Vagina (tissue), 2 donors: Measurements from ENCODE around the gene IQSEC3.
"Not testable (repeated sequence)": the region's sequence is repeated elsewhere in the genome, so short reads cannot be mapped to it uniquely, and the experiment has no call there.

Experiments
- POLR2AphosphoS5 ChIP-seq, 2 donors: sonication (generic); formaldehyde crosslinking; IDR thresholded peaks; one replicate each; pipeline ENCODE4 v1.9.0; 2017; ENCODE audit warnings: antibody characterized with exemption in 2 of 2, mild to moderate bottlenecking in 2 of 2, low read depth in 1 of 2; ENCODE audit not compliant: insufficient read depth in 1 of 2
- TF ChIP-seq, protein P1 (sequence below), 3 experiments: fragments of 450-650 bp in 2 of 3; fragments of 200-600 bp in 1 of 3; sonication (generic) in 1 of 3; IDR thresholded peaks; one replicate each; pipeline ENCODE4 v1.5.1; 2017 to 2019; ENCODE audit warnings: antibody characterized with exemption in 3 of 3, mild to moderate bottlenecking in 2 of 3, moderate library complexity in 2 of 3

DNA sequence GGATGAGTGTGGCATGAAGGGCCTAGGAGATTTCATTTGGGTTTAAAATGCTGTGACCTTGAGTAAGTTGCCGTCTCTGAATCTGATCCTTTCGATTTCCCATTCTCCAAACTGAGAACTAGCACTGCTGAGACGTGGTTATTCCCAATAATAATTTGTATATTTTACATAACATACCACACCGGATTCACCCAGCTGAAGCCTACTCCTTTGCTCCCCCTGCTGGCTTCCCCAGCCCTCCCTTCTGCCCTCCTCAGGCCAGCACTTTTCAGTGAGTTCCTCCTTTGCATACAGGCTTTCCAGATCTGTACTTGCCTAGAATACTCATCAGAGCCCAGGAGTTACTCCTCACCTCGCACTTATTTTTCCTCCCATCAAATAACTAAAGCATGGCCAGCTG, 38.7 kb upstream of the IQSEC3 start:
- TF ChIP-seq, protein P1, sequence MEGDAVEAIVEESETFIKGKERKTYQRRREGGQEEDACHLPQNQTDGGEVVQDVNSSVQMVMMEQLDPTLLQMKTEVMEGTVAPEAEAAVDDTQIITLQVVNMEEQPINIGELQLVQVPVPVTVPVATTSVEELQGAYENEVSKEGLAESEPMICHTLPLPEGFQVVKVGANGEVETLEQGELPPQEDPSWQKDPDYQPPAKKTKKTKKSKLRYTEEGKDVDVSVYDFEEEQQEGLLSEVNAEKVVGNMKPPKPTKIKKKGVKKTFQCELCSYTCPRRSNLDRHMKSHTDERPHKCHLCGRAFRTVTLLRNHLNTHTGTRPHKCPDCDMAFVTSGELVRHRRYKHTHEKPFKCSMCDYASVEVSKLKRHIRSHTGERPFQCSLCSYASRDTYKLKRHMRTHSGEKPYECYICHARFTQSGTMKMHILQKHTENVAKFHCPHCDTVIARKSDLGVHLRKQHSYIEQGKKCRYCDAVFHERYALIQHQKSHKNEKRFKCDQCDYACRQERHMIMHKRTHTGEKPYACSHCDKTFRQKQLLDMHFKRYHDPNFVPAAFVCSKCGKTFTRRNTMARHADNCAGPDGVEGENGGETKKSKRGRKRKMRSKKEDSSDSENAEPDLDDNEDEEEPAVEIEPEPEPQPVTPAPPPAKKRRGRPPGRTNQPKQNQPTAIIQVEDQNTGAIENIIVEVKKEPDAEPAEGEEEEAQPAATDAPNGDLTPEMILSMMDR (IDR thresholded peaks at IDR 0.05), result not testable (repeated sequence)
- TF ChIP-seq POLR2AphosphoS5 (IDR thresholded peaks at IDR 0.05; ENCODE audit: insufficient read depth in 1 of 2, low read depth in 1 of 2), result not testable (repeated sequence)
